ENCODE results near the gene CBFA2T2.
A peak's percentile ranks its signal among the peaks of the same experiment; 100 is the strongest.
"Not testable (repeated sequence)": the region's sequence is repeated elsewhere in the genome, so short reads cannot be mapped to it uniquely, and the experiment has no call there.

The CBFA2T2 gene

GRCh38 chr20:33575282-33575681 lies 85.4 kb downstream of the CBFA2T2 start:
- H3K27ac ChIP-seq, result peak overlapping the region; percentile 54
- TF ChIP-seq CTCF (conservative IDR thresholded peaks at IDR 0.05), result no peak

GRCh38 chr20:33576432-33577125 lies 86.7 kb downstream of the CBFA2T2 start:
- H3K27ac ChIP-seq, result peak overlapping the region; percentile 54
- TF ChIP-seq CTCF (conservative IDR thresholded peaks at IDR 0.05), result peak; percentile 51; the same call in 1 of the 2 replicates

GRCh38 chr20:33578510-33578909 lies 88.6 kb downstream of the CBFA2T2 start:
- H3K27ac ChIP-seq, result no peak overlapping the region
- no peak for TF ChIP-seq CTCF (conservative IDR thresholded peaks at IDR 0.05)

GRCh38 chr20:33583143-33583542 lies 93.2 kb downstream of the CBFA2T2 start:
- no peak overlapping the region for H3K27ac ChIP-seq
- no peak for TF ChIP-seq CTCF (conservative IDR thresholded peaks at IDR 0.05)

GRCh38 chr20:33584976-33585375 lies 95.1 kb downstream of the CBFA2T2 start:
- H3K27ac ChIP-seq, result no peak overlapping the region
- no peak for TF ChIP-seq CTCF (conservative IDR thresholded peaks at IDR 0.05)

GRCh38 chr20:33585413-33585812 lies 95.5 kb downstream of the CBFA2T2 start:
- H3K27ac ChIP-seq, result no peak overlapping the region
- no peak for TF ChIP-seq CTCF (conservative IDR thresholded peaks at IDR 0.05)

GRCh38 chr20:33589059-33589458 lies 99.2 kb downstream of the CBFA2T2 start:
- no peak for TF ChIP-seq CTCF (conservative IDR thresholded peaks at IDR 0.05)
- H3K27ac ChIP-seq, result peak overlapping the region; percentile 26; the same call in 1 of the 2 replicates

- H3K27ac ChIP-seq, result not testable (repeated sequence)
Observed at GRCh38 chr20:33591901-33592300, 102.0 kb downstream of the CBFA2T2 start.

Data from VCaP (cell line).